ENCODE measurements around the gene CHCHD5.

Gene CHCHD5

DNA sequence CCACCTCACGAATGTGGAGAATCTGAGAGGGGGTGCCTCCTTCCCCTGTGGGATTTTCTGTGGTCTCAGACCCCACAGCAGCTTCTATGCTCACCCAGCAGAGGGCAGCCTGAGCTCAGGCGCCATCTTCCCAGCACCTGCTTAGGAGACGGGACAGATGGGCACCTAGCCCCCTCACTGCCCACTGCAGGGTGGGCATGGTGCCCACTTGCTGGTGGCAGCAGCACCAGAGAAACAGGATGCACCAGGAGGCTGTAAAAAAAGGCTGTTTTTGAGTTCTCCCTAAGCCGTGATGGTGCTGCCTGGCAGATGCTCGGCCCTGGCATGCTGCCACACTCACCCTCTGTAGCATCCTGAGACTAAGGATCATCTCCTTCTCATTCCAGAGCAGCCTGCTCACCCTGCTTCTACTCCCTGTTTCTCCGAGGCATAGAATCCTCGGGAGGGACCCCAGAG is 42.2 kb downstream of the CHCHD5 start:
- peak; percentile 39 for DNase-seq

DNA sequence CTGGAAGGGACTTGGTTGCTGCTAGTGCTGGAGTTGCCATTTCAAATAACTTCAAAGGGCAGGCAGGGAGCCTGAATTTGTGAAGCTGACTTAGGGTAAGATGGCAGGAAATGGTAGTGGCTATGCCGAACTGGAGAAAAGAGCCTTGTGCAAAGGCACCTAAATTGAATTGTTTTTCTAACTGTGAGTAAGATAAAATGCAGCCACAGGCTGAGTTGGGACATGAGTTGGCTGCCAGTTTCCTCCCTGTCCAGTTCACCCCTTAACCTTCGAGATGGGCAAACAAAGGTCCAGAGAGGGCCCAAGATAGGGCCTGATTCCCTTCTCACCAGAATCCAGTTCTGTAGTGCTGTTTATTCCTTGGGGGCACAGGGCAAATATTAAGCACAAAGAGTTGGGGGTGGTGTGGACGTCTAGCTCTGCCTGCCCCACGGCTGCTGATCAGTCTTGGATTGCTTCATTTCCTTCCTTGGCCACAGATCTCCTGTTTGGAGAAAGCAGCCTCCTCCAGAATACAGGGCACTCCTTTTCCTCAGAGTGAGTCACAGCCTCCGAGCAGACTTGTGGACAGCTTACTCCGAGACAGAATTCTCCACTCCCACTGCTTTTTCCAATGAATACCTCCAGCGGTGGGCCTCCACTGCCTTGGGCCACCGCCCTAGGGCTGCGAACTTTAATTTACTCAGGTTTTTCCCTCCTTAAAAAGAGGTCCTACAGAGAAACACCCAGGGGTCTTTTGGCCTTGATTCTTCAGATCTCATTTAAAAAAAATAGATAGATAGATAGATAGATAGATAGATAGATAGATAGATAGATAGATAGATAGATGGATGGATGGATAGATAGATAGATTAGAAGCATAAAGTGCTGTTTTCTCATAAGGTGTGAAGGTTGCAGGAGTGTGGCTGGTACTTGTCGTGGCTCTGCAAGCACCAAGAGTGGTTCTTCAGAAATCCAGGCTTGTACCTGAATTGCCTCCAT is 42.9 kb downstream of the CHCHD5 start:
- no peak for DNase-seq

DNA sequence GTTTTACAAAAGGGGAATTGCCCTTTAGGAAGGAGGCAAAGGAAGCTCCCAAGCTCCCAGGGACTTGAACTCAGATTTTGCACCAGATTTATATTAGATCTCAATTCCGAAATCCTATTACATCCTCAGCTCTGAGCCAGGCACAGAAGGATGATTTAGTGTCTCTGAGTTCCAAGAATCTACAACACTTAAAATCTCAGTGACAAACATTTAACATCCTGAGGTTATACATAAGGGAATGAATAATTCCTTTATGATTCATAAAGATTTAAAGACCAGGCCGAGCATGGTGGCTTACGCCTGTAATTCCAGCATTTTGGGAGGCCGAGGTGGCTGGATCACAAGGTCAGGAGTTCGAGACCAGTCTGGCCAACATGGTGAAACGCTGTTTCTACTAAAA is 44.8 kb downstream of the CHCHD5 start:
- no peak for DNase-seq

DNA sequence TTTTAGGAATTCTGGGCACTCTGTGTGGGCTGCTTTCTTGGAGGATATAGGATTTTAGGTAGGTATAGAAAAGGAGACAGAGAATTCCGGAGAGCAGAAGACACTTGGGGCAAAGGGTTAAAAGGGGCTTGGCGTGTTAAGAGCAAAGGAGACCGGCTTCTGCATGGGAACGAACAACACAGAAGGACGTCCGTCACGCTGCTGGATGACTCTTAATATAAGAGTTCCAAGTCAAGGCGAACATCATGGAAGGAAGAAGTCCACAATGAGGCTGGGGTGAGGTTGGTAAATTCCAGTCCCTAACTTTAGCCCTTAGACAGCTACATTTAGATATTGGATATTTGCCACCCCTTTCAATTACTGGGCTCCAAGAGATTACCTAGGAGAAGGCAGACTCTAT is 45.4 kb downstream of the CHCHD5 start:
- no peak for DNase-seq

DNA sequence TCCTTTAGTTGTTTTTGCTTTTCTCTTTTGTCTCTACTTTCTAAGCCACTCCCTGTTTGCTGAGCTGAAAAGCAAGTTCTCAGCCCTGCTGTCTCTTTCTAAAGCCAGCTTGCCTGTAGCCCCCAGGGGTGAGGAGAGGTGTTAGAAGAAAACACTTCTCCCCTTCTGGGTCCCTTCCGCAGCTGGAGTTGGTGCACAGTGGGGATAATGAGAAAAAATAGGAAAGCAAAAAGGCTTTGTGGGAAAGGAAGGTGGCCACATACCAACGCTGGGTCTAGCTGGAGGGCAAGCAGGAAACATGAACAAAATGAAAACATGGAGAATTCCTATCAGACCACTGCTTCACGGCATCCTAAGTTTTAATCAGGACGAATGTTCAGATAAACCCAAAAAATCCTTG is 45.9 kb downstream of the CHCHD5 start:
- no peak for DNase-seq

DNA sequence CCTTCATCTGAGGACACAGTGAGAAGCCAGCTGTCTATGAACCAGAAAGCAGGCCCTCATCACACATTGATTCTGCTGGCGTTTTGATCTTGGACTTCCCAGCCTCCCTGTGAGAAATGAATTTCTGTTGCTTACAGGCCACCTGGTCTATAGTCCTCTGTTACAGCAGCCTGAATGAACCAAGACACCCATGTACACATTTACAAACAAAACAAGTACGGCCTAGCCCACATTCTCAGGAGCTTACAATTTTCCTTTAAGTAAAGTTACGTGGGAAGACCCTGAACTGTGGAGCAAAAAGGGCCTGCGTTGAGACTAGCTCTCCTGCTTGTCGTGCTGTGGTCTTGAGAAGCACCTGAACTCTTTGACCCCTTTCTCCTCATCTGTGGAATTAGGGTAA is 49.3 kb downstream of the CHCHD5 start:
- no peak for DNase-seq

DNA sequence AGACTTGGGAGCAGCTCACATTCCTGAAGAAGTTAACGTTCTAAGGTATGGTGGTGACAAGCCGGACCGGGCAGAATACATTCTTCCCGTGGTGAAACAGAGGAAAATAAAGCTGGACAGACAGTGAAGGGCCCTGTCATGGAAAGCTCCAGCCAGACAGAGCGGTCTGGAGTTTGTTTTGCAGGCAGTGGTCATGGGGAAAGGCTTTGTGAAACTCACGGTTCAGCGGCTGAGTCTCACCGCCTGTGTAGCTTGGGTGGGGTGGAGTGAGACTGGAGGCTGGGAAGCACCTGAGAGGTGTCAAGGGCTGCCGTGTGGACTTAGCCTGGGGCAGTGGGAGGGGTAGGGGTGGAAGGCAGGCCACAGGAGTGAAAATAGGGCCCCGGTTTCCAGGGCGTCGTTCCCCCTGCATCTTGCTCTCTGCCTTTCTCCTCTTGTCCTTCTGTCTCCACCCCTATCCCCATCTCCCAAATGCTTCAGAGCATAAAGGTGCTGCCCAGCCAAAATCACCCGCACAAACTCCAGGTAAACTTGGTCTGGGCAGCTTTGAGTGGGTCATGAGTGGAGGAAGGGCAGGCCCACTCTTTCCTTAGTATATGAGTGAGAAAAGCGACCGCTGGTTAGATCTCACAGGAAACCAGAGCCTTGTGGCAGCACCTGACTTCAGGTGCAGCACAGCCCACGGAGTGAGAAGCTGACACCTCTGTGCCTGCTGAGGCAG is 49.9 kb downstream of the CHCHD5 start:
- DNase-seq: no peak

DNA sequence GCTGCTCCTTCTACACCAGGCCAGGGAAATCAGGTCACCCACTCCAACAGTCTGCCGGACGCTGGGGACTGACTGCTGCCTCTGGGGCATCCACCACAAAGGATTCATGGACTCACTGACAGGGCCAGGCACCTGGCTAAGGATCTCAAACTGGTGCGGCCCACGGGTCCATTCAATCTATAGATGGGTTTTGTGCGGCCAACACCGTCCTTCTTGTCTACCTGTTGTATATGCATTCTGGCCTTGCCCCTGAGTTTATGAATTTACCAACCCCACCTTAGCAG is 50.4 kb downstream of the CHCHD5 start:
- no peak for DNase-seq

DNA sequence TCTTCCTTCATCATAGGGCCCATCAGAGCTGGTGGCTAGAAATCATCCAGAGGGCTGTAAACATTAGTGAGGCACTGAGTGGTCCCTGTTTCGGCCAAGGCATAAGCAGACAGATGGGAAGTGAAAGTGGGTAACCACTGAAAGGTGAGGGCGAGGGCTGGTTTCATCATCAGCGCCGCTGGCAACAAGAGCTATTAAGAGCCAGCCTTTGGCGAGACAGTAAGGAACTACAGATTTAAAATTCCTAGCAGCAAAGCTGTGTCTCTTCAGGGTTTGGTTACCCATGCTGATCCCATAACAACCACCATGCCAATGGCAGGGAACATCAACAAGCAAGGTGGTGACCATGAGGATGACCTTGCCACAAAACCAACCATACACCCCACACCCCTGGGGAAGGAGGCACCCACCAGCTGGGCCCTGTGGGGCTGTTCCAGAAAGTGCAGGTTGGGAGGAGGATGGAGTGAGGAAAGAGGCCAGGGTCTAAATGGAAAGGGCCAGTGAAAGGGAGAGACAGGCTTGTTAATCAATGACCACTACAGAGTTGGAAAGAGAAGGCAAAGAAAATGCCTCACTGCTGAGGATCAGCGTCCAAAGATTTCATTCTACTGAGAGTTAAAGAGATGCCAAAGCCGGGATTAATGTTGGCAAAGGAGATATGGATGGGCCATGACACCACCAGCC is 52.3 kb downstream of the CHCHD5 start:
- no peak for DNase-seq

DNA sequence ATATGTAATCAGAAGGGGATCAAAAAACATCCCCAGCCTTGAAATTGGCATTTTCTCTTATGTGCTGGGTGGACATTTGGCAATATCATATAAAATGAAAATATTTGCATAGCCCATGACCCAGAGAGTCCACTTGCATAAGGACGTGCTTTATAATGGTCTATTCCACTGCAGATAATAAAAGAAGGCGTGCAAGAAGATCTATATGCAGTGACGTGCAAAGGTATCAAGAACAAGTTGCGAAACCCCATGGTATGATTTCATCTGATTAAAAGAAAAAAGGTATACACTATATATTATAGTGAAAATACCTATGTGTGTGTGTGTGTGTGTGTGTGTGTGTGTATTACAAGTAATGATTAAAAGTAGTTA is 52.9 kb downstream of the CHCHD5 start:
- DNase-seq: no peak

Measured in effector CD4-positive, alpha-beta T cell (primary cell).